ENCODE results near the gene LAMA2.
"Not testable (repeated sequence)": the region's sequence is repeated elsewhere in the genome, so short reads cannot be mapped to it uniquely, and the experiment has no call there.

LAMA2 gene

DNA sequence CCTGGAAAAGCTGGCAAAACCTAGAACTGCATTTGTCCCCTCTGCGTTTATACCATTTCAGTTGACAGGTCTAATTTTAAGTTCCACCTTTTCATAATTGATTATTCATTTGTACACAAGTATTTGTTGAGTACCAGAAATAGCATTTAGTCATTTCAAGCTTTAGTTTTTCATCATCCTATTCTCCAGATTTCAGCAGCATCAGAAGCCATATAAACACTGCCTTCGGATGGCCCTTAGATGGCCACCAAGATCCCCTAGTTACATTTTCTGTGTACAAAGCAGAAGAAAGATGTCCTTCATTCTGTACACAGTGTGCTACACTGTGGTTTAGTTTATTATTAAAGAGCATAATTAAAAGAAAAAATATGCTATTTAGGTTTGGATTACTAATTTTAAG lies 131.4 kb downstream of the LAMA2 start:
- no peak for DNase-seq

DNA sequence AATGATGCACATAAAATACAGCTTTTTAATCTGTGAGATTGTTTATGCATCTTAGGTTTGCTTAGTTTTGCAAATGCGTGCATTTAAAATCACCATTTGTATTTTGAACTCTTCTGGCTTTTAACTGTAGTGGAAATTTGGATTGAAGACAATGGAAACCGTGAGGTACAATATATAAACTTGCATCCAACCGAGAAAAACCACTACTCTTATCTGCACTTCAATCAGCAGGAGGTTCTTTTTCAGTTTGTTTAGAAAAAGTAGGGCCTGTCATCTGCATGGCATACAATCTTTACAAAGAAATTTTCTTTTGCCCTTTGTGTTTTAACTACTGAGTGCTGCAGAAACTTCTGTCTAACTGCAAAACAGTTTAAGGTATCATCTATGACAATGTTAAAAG lies 132.8 kb downstream of the LAMA2 start:
- no peak for DNase-seq

DNA sequence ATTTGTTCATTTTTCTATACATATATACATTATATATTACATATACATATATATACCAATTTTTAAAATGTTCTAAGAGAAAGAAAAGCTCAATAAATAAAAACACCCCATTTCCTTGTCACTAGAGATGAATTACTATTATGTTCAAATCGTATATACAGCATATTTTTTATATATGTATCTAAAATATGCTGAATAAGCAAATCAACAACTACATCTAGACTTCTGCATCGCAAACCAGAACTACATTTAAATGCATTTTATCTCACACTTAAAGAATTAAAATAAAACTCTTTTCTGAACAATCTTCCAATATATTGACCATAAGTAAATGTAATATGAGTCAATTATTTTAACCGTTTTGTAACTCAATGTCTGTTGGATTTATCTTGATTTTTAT lies 133.9 kb downstream of the LAMA2 start:
- DNase-seq, result no peak

DNA sequence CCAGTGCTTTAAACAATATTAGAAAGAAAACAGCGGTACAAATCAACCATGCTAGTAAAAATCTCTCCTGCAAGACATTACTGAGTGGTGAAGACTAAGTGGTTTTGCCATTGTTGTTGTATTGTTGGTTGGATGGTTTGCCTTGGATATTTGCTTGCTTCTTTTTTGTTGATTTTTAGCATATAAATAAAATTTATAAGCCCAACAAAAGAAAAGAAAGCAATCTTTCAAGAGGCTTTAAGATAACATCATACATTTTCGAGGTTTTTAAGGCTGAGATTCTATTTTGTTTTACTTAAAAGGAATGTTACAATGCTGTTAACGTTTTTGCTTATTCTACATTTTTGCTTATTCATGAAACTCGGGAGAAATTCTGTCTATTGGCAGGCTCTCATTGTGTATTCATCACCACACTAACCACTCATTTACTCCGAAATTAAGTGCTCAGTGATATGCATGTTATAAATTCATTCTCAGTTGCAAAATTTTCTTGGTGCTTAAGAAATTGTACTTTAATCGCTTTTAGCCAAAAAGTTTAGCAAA lies 139.1 kb downstream of the LAMA2 start:
- no peak for DNase-seq

DNA sequence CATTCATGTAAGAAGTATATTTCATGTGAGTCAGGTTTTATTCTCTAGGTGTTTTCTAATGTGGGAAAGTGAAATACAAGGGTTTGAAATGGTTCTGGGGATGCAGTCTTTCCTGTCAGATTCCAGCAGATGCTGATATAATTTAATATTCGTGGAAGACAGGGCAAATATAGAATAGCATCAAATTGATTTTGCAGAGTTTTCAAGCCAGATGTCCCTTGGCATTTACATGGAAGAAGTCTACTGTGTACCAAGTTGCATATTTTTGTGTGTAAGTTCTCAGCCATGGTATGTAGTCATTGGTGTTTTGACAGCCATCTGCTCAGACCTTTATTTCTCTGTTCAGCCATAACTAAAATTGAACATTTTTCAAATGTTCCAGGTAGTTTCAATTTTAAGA lies 143.7 kb downstream of the LAMA2 start:
- DNase-seq, result no peak

DNA sequence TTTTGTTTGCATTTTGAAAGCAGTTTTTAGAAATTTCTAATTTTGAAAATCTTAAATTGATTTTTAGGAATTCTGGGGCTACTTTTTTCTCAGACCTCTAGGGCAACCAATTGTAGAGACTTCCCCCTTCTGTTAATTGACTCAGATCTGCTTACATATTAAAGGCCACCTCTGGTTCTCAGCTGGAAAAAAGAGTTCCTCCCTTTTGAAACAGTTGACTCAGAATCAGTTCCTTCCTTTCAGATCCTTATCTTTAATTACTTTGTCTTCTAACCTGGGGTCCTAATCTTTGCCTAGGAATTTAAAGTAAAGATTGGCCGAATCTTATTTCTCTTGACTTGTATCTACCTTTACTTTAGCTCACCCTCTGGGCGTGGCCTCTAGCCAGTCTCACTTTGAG lies 146.8 kb downstream of the LAMA2 start:
- no peak for DNase-seq

DNA sequence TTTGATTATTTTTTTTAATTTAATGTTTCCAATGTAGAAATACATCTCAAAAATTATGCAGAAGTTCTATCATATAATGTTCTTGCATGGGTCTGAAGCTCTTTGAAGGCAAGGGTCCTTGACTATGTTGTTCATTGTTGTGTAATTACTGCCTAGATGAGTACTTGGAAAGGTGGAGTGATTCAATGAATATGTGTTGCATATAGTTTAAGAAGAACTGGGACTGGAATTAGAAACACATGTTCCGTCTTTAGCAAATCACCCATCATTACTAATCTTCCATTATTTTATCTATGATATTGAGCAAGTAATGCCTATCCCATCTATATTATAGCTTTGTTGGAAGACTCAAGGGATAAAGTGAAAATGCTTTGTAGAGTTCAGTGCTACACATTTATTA lies 147.3 kb downstream of the LAMA2 start:
- no peak for DNase-seq

DNA sequence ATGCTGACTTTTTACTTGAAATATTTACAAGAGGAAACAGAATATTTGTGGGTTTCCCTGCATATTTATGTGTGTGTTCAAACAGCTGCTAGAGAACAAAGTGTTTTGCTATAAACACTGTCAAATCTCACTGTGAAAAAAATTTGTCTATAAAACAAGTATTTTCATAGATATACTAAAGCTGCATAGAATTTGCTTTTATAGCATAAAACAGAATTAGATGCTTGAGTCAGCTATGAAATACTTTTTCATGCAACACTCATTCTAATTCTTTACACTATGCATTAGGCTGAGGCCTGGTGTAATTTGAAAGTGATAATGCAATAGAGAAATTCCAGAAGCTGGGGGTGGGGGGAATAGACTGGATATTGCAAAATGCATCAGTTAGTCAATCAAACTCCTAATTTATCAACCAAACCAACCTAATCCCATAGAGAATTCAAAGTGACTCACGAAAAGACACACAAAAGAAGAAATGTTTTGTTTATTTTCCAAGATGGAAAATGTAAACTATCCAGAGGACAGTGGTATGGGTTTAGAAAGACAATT lies 148.2 kb downstream of the LAMA2 start:
- no peak for DNase-seq

DNA sequence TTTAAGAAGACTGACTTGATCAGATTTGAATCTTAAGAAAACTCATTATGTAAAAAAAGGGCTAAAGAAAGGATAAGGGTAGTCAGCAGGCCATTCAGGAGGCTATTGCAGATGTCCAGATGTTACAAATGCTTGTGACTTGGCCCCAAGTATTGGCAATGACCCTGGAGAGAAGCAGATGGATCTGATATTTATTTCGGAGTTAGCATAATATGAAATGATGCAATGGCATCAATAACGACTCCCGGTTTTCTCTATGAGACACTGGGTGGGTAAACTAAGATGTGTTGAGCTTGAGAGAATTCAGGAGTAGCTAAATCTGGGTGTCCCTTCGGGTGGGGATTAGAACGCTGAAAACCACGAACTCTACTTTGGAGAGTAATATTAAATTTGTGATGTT lies 149.7 kb downstream of the LAMA2 start:
- DNase-seq, result no peak

DNA sequence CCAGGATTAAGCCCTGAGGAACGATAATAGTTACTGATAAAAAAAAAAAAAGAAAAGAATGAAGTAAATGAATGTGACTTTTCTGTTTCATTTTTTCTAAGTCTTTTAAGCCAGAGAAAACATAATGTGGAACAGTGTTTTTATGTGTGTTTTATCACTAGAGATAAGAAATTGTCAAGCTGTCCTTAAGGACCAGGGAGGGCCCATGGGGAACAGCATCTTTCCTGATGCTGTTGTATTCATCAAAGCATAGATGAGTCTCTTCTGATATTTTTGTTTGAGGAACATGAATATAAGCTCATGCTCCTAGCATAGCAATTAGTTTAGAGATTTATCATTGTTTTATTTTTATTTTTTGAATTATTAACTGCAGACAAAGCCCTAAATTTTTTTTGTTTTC lies 150.2 kb downstream of the LAMA2 start:
- DNase-seq, result no peak

DNA sequence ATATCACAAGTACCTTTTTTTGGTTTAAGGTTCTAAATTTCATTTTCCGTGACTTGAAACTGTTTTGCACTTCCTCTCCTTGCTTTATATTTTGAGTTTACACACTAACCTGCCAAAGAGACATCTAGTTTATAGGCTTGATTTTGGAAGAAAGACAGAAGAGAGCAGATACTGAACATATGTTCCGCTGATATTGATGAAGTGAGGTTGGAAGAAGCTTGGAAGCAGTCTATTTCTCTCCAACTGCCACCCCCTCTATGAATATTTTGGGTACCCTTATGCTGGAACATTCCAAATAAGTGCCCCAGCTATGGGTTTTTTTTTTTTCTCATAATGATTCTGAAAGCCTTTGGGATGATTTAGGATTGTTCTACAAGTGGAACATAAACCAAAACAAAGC lies 150.6 kb downstream of the LAMA2 start:
- DNase-seq, result no peak

DNA sequence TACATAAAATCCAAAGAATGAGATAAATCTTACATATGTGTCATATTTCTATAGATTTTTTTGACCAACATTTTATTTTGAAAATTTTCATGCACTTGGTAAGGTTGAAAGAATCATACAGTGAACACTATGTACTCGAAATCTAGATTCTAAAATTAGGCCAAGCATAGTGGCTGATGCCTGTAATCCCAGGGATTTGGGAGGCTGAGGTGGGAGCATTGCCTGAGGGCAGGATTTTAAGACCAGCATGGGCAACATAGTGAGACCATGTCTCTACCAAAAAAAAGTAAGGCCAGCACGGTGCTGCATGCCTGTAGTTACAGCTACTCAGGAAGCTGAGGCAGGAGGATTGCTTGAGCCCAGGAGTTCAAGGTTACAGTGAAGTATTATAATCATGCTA lies 158.6 kb downstream of the LAMA2 start:
- DNase-seq, result no peak

DNA sequence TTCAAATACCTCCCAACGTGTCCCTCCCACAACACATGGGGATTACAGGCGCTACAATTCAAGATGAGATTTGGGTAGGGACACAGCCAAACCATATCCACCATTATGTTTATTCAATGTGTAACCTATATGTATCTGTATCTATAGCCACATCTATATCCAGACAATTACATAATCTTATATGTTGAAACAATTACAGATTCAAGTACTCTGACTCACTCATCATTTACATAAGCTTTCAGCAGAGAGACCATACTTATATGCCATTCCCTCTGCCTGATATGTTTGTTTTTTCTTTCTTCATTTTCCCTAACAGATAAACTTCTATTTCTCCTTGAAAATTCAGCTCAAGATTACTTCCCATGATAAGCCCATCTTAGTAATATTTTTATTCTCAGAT lies 163.6 kb downstream of the LAMA2 start:
- DNase-seq, result no peak

DNA sequence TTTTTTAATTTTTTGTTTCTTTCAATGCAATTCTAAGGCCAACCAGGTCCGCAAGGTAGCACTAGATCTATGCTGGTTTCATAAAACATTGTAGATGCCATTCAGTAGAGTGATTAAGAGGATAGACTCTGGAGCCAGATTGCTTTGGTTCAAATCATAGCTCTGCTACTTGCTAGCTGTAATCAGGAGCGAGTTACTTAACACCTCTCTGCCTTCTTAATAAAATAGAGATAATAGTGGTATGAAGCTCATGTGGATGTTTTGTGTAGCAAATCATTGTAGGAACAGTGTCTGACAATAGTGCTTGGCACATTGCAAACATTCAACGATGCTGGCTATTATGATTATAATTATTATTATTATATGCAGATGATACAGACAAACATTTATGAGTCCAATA lies 164.9 kb downstream of the LAMA2 start:
- DNase-seq, result no peak

DNA sequence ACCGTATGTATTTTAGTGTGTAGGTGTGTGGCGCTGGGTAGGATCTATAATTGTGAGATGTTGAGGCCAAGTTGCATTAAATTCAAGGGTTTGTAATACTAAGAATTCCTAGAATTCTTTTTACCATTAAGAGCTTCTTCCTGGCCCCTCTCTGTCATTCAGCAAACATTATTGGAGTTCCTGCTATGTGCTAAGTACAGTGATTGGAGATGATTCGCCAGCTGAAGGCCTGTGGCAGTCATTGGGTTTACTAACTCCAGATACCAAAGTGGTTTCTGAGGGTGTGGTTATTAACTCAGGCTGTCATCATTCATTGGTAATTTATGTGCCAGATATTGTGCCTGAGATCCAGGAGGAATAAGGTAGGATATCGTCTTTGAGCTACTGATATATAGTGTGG lies 167.1 kb downstream of the LAMA2 start:
- DNase-seq, result no peak

DNA sequence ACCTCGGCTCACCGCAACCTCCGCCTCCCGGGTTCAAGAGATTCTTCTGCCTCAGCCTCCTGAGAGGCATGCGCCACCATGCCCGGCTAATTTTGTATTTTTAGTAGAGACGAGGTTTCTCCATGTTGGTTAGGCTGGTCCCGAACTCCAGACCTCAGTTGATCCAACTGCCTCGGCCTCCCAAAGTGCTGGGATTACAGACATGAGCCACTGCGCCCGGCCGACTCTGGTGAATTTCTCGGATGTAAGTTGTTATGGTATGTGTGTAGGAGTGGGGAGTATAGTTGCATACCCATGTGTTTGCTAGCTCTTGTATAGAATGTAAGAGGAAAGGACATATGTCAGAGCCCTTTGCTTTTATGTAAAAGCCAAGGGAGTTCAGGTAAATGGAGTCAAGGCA lies 170.2 kb downstream of the LAMA2 start:
- DNase-seq, result not testable (repeated sequence)

DNA sequence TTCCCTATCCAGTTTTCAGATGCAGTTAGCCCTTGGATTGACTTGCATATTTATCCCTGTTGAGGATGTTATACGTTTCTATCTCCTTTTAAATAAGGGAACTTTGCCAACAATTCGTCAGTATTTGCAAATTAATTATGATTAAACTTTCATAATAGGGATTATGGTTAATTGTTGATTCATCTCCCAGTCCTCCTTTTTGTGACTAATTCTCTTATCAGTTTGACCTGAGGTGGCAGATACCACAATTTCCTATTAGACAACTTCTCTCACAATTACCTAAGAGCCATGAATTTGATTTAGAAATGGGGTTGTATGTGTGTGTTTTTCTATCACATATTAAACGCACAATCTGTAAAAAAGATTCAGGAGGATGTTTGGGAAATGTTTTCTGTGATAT lies 172.9 kb downstream of the LAMA2 start:
- DNase-seq, result no peak

DNA sequence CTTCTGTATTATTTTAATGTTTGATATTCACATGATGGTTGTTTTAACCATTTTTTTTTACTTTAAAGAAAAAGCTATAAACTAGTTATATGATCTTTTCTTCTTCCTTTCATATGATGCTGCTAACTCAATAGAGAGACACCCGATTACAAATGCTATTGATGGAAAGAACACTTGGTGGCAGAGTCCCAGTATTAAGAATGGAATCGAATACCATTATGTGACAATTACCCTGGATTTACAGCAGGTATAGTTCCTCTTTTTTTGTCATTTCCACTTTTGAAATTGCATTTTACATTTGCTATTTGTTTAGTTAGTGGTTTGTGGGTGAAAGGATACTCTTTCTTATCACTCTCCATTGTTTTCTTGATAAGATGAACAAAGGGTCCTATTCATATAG lies 176.7 kb downstream of the LAMA2 start:
- no peak for DNase-seq

DNA sequence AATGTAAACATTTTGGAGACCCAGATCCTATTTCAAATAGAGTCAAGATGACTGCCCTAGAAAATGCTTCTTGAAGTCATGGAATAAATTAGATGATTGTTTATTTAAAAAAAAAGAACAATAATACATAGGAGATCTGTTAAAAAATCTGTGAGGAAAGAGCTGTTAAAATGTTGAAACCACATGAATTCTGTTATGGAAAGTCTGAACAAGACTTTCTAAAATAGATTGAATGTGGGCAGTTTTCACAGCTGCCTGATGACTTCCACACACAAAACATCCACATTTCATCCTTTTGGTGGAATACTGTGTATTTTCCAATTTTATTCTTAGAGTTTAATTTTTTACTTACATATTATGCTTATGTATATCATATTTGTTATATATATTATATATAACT lies 186.1 kb downstream of the LAMA2 start:
- no peak for DNase-seq

DNA sequence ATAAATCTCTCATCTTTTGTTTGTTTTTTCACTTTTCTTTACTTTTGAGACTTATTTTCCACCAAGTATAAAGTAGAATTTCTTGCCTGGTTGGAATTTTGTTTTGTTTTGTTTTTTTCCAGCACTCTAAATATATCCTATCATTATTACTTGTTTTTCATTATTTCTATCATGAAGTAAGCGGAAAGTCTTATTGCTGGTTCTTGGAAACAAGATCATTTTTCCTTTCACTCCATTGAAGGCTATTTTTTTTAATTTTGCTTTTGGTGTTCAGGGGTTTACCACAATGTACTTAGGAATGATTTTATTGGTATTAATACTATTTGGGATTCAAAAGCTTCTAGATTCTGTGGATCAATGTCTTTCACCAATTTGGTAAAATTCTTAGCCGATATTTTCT lies 190.1 kb downstream of the LAMA2 start:
- no peak for DNase-seq

DNA sequence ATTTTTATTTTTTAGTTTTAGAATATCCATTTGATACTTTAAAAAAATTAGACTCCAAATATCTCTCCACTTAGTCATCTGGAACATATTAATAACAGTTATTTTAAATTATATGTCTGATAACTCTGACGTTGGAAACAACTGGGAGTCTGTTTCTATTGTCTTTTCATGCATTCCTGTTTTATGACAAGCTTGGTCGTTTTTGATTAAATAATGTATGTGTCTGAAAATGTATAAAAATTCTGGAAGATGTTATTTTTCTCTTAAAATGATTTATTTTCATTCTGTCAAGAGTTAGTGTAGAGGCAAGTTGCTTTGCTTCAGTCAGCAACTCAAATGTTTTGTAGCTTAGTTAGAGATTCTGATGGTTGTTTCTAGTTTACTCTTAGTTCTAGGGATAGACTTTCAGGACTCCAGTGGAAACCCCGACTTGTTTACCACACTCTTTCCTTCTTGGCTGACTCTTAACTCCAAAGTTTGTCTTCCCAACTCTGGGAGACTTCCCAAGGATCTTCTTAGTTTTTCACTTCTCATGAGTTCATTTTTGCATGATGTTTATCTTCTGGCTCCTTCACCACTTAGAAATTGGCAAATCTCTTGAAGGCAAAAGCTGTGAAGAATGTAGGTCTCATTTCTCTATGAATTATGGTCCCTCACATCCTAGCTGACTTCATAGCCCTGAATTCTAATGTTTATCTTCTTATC lies 190.9 kb downstream of the LAMA2 start:
- no peak for DNase-seq

DNA sequence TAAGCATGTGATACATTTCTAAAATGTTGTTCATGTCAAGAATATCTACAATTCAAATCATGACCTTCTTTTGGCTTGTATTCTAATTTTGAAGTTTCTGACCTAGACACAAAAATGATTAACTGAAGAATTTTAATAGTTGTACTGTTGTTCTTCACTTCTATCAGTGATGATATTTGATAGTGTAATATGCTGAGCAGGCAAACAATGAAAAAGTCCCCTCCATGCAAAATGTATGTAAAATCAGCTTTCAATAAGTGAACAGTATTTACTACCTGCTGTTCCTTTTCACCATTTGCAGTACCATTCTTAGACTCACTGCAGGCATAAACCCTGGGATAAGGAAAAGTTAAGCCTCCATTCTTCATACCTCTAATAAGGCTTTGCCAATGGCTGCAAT lies 201.5 kb downstream of the LAMA2 start:
- no peak for DNase-seq

DNA sequence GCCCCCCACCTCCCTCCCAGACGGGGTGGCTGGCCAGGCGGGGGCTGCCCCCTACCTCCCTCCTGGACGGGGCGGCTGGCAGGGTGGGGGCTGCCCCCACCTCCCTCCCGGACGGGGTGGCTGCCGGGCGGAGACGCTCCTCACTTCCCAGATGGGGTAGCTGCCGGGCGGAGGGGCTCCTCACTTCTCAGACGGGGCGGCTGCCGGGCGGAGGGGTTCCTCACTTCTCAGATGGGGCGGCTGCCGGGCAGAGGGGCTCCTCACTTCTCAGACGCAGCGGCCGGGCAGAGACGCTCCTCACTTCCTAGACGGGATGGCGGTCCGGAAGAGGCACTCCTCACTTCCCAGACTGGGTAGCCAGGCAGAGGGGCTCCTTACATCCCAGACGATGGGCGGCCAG lies 205.5 kb downstream of the LAMA2 start:
- not testable (repeated sequence) for DNase-seq

DNA sequence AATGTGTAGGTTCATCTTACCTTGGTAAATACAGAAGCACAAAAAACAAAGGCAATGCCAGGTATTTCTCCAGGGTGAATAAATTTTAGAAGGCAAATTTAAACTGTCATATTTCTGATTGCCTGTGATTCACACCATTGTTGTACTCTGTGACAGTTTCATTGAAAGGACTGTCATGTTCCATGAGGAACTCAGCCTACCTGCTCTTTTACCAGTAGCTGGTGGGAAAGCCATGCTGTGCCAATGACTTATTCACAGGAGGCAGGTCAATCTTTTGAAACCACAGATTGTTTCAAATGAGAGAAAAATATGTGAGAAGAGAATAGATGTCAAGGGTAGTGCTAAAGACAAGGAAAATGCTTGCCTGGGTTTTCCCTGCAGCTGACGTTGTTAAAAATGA lies 206.4 kb downstream of the LAMA2 start:
- no peak for DNase-seq

DNA sequence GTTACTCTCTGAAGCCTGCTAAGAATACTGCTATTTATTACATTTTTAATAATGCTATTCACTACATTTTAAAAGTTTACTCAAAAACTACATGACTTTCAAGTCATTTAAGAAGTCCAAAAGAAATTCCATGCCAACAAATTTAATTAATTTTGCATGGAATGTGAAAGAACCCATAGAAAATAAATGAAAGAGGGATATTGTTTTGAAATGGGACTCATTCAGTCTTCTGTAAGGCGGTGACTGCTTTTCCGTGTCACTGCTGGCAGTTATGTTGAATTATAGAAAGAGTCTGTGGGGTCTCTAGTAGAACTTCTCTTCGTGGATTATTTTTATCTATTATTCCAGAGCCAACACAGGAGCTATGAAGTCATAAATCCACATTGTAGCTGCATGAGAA lies 211.2 kb downstream of the LAMA2 start:
- no peak for DNase-seq
